HG03095 (cell line): ENCODE results near the gene RNF167.
A peak's percentile ranks its signal among the peaks of the same experiment; 100 is the strongest.

Experiments used
- ATAC-seq: cut with Tn5 transposase; IDR thresholded peaks from one replicate; pipeline ENCODE4 v1.9.1; 2021; ENCODE audit warnings: moderate library complexity; ENCODE audit not compliant: unreplicated experiment

The RNF167 gene

GRCh38 chr17:4937553-4937952, 2.5 kb upstream of the RNF167 start:
- ATAC-seq: no peak

- ATAC-seq: no peak
Measured at GRCh38 chr17:4938069-4938491, 2.0 kb upstream of the RNF167 start.

- ATAC-seq: no peak
Measured at GRCh38 chr17:4938688-4939545, 1.2 kb upstream of the RNF167 start.

GRCh38 chr17:4939546-4939795, 597 bp upstream of the RNF167 start:
- ATAC-seq: no peak

- ATAC-seq: peak; percentile 5
Measured at GRCh38 chr17:4940555-4941318, 669 bp downstream of the RNF167 start.

DNA sequence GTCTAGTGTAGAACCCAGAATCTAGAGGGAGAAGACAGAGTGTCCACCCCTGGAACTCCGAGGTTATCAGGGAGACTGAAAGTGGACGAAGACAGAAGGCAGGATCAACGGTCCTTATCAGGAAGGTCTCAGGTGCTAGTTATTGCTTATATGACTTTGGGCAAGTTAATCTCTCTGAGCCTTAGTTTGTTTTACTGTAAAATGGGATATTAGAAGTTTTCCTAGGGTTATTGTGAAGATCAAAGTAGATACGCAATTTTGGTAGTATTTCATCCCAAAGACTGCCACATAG, 1.2 kb downstream of the RNF167 start:
- no peak for ATAC-seq

- ATAC-seq: no peak
Measured at GRCh38 chr17:4942760-4943508, 2.9 kb downstream of the RNF167 start.

DNA sequence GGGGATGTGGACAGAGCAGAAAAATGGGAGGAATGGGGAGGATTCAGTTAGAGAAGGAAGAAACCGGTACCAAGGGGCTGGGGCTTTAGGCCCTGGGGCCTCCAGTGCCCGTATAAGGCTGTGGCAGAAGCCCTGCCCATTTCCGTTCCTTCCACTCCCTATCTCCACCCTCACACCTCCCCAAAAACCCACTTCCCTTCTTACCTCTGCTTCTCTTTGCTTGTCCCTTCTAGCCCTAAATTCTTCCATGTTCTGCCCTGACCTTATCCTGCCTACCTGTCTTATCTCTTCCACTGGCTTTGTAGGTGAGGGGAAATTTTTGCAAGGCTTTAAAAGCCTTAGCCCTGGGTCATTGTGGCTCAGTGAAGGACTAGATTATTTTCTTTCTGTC, 4.1 kb downstream of the RNF167 start:
- ATAC-seq: no peak

DNA sequence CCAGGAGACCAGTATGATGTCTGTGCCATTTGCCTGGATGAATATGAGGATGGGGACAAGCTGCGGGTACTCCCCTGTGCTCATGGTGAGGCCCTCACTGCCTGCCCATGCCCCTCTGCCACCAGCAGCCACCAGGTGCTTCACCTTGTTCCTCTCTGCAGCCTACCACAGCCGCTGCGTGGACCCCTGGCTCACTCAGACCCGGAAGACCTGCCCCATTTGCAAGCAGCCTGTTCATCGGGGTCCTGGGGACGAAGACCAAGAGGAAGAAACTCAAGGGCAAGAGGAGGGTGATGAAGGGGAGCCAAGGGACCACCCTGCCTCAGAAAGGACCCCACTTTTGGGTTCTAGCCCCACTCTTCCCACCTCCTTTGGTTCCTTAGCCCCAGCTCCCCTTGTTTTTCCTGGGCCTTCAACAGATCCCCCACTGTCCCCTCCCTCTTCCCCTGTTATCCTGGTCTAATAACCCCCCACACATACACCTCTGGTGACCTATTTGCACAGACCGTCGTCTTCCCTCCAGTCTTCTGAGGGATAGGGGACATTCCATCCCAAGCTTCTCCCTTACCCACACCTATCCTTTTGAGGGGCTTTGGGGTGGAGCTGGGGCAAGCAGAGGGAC, 4.6 kb downstream of the RNF167 start:
- no peak for ATAC-seq

DNA sequence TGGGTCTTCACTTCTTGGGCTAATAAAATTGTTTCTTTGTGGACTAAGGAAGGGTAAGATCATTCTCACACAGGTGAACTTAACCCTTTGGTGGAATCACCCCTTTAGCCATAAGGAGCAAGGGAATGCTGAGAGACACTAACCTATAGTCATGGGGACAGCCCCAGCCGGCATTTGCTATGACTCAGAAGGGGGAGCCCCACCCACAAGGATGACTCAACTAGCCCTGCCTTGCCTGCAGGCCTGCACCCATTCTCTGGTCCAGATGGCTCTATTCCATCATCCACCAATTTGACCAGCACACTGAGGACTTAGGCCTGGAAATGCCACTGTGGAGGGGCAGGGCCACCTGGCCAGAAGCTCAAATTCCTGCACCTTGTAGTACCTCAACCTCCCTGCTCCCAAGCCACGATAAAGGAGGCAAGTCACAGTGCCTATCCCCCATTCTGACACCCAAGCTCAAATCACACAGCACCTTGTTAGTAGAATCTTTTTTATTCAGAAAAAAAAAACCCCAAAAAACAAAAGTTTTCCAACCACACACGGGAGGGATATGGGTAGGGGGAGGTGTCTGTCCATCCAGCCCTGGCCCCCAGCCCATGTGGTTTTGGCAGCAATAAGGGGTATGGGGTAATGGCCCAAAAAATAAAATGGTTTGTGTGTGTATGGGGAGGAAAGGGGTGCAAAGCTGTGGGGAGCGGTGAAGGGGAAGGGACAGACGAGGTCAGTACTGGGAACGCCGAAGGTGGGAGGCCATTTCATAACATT, 5.3 kb downstream of the RNF167 start:
- peak; percentile 32 for ATAC-seq

GRCh38 chr17:4945944-4946280, 5.8 kb downstream of the RNF167 start:
- no peak for ATAC-seq

- ATAC-seq: no peak
Measured at GRCh38 chr17:4946312-4946976, 6.4 kb downstream of the RNF167 start.

DNA sequence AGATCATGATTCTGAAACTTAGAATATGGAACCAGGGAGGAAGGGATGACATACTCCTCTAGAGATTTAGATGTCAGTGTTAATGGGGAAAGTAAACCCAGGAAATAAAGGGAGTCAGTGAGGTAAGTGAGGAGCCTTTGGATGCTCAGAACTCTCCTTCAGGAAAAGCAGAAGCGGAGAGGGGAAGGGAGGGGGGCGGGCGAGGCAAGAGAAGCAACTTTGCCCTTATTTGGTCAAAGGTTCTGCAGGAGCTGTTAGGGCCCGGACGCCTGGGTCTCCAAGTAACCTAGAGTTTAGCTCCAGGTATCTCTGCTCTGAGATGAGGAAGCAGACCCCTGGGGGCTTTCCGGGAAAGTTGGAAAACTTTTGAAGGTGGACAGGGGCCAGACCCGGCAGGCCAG, 6.9 kb downstream of the RNF167 start:
- ATAC-seq: no peak

DNA sequence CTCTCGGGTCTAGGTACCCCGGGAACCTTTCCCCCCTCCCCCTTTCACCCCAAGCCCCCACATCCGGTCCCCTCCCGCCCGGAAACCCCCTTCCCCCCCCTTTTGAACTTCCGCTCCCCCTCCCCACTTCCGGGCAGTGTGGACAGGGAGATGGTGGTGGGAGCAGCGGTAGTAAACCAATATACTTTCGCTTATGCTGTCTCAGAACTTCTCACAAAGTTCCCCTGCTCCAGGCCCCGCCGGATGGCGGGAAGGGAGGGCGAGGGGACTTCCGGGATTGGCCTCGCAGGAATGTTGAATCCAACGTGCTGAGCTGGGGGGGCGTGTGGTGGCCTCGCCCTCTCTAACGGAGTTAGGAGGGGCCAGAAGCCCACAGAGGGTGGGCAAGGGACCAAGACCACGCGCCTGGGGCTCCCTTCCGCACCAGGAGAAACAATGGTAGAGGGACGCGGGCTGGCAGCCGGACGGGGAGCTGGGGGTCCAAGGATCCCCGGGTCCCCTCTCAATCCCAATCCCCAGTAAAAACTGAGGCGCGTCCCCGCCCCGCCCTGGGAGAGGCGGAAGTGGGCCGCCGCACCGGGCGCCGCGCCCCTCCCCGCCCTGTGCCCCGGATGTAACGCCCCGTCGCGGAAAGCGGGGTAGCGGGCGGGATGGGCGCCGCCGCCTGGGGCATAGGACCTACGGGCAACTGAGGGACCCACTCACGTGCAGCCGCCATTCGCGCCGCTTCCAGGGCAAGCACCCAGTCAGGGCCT, 7.5 kb downstream of the RNF167 start:
- no peak for ATAC-seq

- peak; percentile 14 for ATAC-seq
Measured at GRCh38 chr17:4948166-4948930, 8.3 kb downstream of the RNF167 start, which contains the start of gene PFN1. TSS of gene PFN1 (minus strand) at chr17:4948530. CDS start at chr17:4948394, 136 bp downstream.

GRCh38 chr17:4948931-4949320, 8.9 kb downstream of the RNF167 start:
- ATAC-seq: peak; percentile 32

DNA sequence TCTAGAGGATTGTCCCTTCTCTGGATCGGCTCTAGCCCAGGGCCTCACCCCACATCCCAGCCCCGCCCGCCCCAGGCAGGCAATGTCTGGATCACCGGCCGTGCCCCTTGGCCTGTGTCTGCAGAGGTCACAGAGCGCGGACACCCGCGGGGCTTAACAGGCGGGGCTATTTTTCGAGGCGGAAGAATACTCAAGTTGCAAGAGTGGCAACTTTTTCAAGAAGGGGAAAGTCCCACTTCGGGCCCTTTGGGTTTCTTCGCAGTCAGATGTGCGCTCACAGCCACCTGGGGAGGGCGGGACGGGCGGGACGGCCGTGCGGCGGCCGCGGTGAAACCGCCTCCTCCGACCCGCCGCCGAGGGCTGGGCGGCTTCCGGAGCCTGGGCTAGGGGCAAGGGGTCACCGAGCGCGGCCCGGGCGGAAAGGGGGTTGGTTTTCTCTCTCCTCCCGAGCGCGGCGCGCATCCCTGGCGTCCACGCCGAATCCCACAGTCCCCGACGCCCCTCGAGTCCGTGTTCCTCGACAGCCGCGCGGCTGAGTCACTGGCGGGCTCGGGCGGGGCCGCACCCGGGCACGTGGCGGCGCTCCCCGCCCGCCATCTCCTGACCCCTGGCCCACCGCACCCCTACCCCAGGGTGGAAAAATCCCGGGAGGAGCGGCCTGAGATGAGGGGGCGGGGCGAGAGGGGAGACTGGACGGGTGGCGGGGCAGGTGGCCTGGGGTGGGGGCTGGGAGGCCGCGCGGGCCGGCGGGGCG, 9.4 kb downstream of the RNF167 start:
- no peak for ATAC-seq

DNA sequence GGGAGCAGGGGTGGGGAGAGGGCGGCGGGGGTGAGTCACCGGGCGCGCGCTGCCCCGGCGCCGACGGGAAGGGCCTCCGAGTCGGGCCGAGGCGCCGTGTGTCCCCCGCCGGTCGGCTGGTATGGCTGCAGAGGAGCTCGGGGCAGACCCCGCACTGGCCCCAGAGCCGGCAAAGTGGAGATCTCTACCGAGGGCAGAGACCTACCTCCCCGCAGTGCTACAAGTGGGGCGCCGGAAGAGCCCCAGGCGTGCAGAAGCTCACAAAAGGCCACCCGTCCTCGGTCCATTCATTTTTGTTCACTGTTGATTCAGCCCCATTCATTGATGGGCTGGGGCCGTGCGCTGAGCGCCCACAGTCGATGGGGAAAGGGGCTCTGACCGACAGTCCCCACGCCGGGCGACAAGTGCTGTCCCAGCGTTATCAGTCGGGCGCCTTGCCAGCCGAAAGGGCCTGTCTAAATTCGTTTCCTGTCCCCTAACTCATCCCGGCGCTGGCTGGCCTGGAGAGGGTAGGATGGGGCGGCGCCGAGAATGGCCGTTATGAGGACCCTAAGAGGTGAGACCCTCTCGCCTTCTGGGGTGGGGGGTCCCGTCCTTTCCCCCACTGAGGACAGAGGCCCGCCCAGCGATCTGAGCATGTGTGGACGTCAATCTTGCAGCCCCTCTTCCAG, 10.1 kb downstream of the RNF167 start:
- ATAC-seq: no peak
